ENCODE measurements around the gene USF2. TPM values are rescaled to one million over a fixed set of nuclear protein-coding genes. Genes with fewer than 3 reads are reported as not detected.
"Not testable (repeated sequence)": the region's sequence is repeated elsewhere in the genome, so short reads cannot be mapped to it uniquely, and the experiment has no call there.

Gene USF2
- polyA plus RNA-seq, 1 experiment: 55.6 TPM

GRCh38 chr19:35236638-35237400 is 31.9 kb upstream of the USF2 start:
- TF ChIP-seq CTCF (IDR thresholded peaks at IDR 0.05; ENCODE audit: low read depth, low read length): no peak
- CTCF ChIA-PET: no interaction called here
- Histone ChIP-seq H3K4me3 (ENCODE audit: low read depth, low read length) (no peak overlapping the region), H3K27me3 (ENCODE audit: control insufficient read depth, insufficient read depth, low read length) (no peaks in the 10 kb centered on the region), H3K9me3 (ENCODE audit: control insufficient read depth, insufficient read depth, low read length) (no peaks in the 10 kb centered on the region), H3K27ac (ENCODE audit: low read depth, low read length) (no peak overlapping the region)
- POLR2A ChIA-PET: interaction anchor here (0.7 kb wide), 1 partner anchor 267 kb away, joined by 3 read pairs; no protein-coding TSS in a partner anchor
- no peak for DNase-seq (ENCODE audit: low read depth, low spot score)

GRCh38 chr19:35239597-35239996 is 29.2 kb upstream of the USF2 start:
- CTCF ChIA-PET; H3K27me3 ChIP-seq (ENCODE audit: control insufficient read depth, insufficient read depth, low read length); H3K4me3 ChIP-seq (ENCODE audit: low read depth, low read length); H3K9me3 ChIP-seq (ENCODE audit: control insufficient read depth, insufficient read depth, low read length); H3K27ac ChIP-seq (ENCODE audit: low read depth, low read length); POLR2A ChIA-PET; DNase-seq (ENCODE audit: low read depth, low spot score): not testable (repeated sequence)

- Histone ChIP-seq H3K27me3 (ENCODE audit: control insufficient read depth, insufficient read depth, low read length) (no peaks in the 10 kb centered on the region), H3K4me3 (ENCODE audit: low read depth, low read length) (no peak overlapping the region), H3K9me3 (ENCODE audit: control insufficient read depth, insufficient read depth, low read length) (no peaks in the 10 kb centered on the region), H3K27ac (ENCODE audit: low read depth, low read length) (no peak overlapping the region)
- ChIA-PET CTCF (no interaction called here), POLR2A (no interaction called here)
- no peak for DNase-seq (ENCODE audit: low read depth, low spot score)
- no peak for TF ChIP-seq CTCF (IDR thresholded peaks at IDR 0.05; ENCODE audit: low read depth, low read length)
These were observed 28.4 kb upstream of the USF2 start for GRCh38 chr19:35240327-35240726.

GRCh38 chr19:35241417-35241816 is 27.3 kb upstream of the USF2 start:
- TF ChIP-seq CTCF (IDR thresholded peaks at IDR 0.05; ENCODE audit: low read depth, low read length): no peak
- ChIA-PET CTCF (interaction anchor here (1.2 kb wide), 1 partner anchor 9 kb away, joined by 3 read pairs; no protein-coding TSS in a partner anchor), POLR2A (no interaction called here)
- Histone ChIP-seq H3K27ac (ENCODE audit: low read depth, low read length) (no peak overlapping the region), H3K27me3 (ENCODE audit: control insufficient read depth, insufficient read depth, low read length) (no peaks in the 10 kb centered on the region), H3K4me3 (ENCODE audit: low read depth, low read length) (no peak overlapping the region), H3K9me3 (ENCODE audit: control insufficient read depth, insufficient read depth, low read length) (no peaks in the 10 kb centered on the region)
- DNase-seq (ENCODE audit: low read depth, low spot score): no peak

- no peak for TF ChIP-seq CTCF (IDR thresholded peaks at IDR 0.05; ENCODE audit: low read depth, low read length)
- Histone ChIP-seq H3K27ac (ENCODE audit: low read depth, low read length) (no peak overlapping the region), H3K27me3 (ENCODE audit: control insufficient read depth, insufficient read depth, low read length) (peaks cover 37% of the 10 kb centered on the region), H3K4me3 (ENCODE audit: low read depth, low read length) (no peak overlapping the region), H3K9me3 (ENCODE audit: control insufficient read depth, insufficient read depth, low read length) (no peaks in the 10 kb centered on the region)
- CTCF ChIA-PET: no interaction called here
- POLR2A ChIA-PET: no interaction called here
- no peak for DNase-seq (ENCODE audit: low read depth, low spot score)
These were observed 22.2 kb upstream of the USF2 start for GRCh38 chr19:35246466-35247092.

Measured in AG04450 (cell line).